Inferior parietal cortex (tissue), 1 donor: ENCODE data around the gene TRAPPC3.
A peak's percentile ranks its signal among the peaks of the same experiment; 100 is the strongest.

ENCODE experiments used
- DNase-seq: peaks from one replicate; pipeline ENCODE4 v3.0.0-alpha.2; 2016; ENCODE audit errors: extremely low spot score

The TRAPPC3 gene

GRCh38 chr1:36154335-36154734 lies 5.0 kb upstream of the TRAPPC3 start:
- no peak for DNase-seq

DNA sequence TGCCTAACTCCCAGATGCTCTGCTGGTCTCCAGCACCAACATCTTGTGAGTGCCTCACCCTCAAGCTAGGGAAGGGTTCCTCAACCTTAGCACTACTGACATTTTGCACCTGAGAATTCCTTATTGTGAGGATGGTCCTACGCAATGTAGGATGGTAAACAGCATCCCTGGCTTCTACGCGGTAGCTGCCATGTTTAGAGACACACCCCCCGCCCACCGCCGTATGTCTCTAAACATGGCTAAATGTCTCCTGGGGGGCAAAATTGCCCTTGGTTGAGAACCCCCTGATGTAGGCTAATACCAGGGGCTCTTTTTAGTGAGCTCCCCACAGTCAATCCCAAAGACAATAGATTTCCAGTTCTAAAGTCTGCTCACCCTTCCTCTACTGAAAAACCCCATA lies 4.2 kb upstream of the TRAPPC3 start:
- no peak for DNase-seq

- no peak for DNase-seq
These were observed 2.5 kb upstream of the TRAPPC3 start for GRCh38 chr1:36151845-36152203.

- DNase-seq = no peak
These were observed 2.0 kb upstream of the TRAPPC3 start for GRCh38 chr1:36151134-36151844.

DNA sequence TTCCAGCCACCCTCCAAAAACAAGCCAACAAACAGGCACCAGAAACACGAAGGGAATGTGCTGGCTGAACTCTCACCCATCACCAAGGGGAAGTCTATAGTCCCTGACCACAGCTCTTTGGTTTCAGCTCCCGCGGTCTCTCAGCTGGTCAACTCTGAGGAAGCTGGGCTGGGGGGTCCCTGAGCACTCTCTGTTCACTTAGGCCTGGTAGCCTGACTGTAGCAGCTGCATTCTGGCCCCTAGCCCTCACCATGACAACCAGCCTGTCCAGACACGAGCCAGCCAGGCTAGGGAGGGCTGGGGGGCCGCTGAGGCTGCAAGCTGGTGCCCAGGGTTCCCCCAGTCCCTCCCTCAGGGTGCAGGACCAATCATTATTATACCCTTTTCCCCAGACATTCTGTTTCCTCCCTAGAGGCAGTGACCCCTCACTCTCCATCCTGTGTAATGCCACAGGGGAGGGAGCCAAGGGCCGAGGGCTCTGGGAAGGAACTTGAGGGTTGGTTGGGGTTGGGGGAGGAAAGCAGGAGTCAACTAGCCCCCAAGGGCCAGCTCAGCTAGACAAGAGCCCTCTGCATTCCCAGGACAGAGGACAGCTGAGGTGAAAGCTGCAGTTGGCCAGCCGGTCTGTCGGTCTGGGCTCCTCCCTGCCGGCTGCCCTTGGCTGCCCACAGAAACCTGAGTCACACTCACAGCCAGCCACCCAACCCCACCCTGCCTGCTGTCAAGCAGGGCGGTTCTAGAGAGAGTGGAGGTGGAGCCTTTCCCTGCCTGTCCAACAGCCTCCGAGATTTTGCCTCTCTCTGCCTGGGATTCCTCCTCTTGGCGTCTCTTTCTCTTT lies 1.2 kb upstream of the TRAPPC3 start:
- DNase-seq = peak; percentile 75

DNA sequence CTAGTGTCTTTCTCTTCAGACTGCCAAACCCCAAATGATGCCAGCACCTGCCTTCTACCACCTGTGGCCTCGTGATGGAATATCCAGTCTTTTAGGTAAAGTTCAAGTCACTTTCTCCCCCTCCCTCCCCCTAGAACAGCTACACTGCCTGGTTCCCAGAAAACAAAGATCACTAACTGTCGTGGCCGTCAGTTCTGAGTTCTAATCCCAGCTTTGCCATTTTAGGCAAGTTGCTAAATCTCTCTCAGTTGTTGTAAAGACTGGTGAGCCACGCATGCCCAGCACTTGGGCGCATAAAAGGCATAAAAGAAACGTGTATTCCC lies 648 bp upstream of the TRAPPC3 start:
- no peak for DNase-seq

- DNase-seq = no peak
These were observed 457 bp downstream of the TRAPPC3 start for GRCh38 chr1:36148821-36149236.

- no peak for DNase-seq
These were observed 4.9 kb downstream of the TRAPPC3 start for GRCh38 chr1:36144413-36144812.

- DNase-seq = peak; percentile 0
These were observed 5.9 kb downstream of the TRAPPC3 start for GRCh38 chr1:36143424-36143823.

- DNase-seq = no peak
These were observed 7.2 kb downstream of the TRAPPC3 start for GRCh38 chr1:36142121-36142520.

DNA sequence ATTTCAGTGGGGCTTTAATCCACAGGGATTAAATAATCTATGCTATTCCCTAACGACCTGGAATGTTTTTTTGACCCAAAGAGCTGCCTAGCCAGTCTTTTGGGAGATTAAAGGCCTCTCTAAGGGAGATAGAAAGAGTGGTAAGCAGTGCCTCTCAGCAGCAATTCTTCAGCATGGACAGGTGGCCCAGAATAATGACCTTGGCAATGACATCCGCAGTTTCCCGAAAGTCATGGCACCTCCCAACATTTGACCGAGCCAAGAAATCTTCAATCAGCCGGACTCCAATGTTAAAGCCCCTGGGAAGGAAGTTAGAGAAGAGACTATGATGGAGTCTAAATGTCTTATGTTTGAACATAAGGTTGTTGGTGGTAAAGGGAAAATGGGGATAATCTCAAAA lies 9.8 kb downstream of the TRAPPC3 start:
- no peak for DNase-seq

DNA sequence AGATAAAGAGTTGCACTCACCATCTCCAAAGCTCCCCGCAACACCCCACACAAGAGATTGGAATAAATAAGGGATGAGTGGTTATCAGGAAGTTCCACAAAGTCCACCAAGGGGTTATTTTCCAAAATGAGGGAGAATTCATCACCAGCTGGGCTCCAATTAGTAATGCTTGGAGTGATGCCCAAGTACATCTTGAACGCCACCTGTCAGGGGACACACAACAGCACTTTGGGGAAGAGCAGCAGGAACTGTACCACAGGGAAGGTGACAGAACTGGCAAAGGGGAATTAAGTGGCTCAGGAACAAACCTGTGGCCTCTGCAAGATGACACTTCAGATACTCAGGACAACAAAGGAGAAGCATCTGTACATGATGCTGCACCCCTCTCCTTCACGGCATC lies 11.5 kb downstream of the TRAPPC3 start:
- no peak for DNase-seq

GRCh38 chr1:36137226-36137625 lies 12.1 kb downstream of the TRAPPC3 start:
- no peak for DNase-seq

DNA sequence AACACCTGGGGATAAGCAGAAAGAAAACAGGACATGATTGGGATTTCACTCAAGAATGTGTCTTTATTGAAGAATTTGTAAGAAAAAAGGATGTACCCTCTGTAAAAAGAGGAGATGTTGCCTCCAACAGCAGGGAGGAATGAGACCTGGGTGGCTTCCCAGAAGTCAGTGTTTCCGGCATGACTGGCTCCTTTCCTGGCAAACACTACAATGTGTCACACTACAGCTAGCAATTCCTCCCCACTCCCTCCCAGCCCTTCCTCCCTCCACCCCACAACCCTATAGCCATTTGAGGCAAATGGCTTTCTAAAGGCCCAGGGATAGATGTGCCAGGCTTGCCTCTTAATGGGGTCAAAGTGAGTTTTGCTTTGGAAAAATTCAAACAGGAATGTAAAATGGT lies 12.8 kb downstream of the TRAPPC3 start:
- DNase-seq = no peak

DNA sequence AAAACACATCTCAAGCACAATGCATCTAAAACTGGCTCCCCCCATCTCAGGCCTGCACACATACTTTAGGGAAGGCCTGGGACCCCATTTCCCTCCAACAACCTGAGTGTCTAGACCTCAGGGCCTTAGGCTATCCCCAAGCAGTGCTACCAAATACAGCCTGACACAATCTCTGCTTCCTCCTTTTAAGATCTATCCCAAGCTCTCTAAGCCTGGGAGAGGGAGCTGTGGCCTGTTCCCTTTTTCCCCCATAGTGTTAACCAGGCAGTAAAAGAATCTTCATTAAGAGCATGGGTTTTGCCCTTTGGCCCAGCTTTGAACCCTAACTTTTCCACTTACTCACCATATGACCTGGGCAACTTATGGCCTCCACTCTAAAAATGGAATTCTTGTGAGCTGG lies 13.5 kb downstream of the TRAPPC3 start:
- no peak for DNase-seq

DNA sequence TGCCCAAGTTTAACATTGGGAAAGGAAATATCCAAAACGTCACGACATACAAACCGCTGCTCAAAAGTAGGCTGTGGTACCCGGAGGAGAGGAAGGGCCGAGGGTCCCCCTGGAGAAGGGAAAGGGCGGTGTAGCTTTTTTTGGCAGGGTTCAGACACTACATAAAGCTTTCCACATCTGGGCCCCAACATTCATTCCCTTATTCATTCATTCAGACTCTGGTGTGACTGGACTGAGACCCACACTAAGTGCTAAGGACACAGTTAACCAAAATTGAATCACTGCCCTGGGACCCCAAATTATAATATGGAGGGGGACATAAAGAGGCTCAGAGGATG lies 14.0 kb downstream of the TRAPPC3 start:
- DNase-seq = no peak

GRCh38 chr1:36134505-36135329 lies 14.6 kb downstream of the TRAPPC3 start:
- DNase-seq = peak; percentile 65

DNA sequence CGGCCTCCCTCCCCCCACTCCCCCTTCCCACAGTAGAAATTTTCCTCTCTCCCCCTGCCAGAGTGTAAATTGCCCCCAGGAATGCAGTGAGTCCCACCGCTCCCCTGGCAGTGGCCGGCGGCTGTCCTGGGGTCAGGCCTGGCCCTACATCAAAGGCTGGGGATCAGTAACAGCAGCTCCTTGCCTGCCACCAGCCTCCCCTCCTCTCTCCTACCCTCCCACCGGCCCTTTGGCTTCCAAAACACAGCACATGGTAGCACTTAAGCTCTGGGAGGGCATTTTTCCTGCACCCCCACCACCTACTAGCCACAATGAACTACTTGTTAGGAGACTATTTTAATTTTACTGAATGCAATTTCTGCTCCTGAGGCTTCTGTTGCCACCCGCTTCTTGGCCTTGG lies 15.3 kb downstream of the TRAPPC3 start:
- DNase-seq = no peak

DNA sequence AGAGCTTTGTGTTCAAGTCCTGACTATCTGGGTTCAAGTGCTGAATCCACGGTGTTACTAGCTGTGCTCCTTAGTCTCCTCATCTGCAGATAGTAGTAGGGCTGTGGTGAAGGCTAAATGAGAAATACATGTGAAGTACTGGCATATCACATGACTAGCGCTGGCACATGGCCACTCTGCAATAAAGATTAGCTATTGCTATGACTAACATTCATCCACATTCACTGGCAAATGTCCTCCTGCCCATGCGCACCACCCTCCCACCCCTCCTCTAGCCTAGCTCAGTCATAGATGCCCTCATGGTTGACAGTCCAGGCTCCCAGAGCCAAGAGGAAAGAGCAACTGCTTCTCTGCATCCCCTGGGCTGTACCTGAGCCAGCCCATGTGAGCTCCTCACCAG lies 15.8 kb downstream of the TRAPPC3 start:
- DNase-seq = no peak

DNA sequence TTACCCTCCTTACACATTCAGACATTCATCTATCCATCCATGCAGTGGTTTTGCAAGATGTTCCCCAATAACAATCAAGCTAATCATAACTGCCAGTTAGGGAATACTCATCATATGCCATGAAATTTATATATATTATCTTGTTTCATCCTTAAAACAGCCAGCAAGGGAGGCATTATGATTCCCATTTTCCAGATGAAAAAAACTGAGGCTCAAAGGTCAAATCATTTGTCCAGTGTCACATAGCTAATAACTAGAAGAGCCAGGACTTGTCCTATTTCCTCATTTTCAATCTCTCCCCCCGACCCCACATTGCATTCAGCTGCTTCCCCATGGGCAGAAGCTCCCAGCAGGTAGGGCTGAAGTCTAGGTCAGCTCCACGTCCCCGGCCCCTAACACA lies 17.3 kb downstream of the TRAPPC3 start:
- DNase-seq = no peak

GRCh38 chr1:36128905-36129206 lies 20.4 kb downstream of the TRAPPC3 start:
- no peak for DNase-seq

DNA sequence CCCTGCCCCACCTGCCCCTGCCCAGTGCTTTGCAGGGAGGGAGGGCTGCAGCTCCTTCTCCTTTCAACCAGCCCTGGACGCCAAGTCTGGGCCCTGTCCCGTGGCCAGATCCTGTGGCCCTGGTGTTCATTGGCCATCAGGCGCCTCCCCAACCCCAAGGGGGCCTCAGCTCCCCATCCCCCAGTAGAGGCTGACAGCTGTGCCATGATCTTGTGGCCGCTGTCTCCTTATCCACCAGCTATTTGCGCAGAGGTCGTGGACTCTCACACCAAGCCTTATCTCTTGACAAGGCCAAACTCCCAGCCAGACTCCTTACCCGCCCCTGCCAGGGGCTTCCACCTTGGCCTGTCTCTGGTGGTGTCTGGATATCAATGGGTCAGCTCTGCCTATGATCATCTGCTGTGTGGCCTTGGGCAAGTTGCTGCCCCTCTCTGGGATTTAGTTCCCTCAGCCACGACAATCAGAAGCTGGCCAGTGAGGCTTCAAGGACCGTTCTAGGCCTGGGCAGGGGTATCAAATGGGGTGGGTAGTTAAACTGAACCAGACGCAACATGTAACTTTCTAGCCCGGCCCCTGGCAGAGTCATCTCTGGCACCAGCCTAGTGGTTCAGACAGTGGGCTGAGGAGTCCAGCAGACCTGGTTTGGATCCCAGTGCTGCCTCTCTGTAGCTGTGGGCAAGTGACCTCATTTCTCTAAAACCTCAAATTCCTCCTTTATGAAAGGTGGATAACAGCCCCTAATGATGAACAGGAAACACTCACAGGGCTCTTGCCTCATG lies 21.0 kb downstream of the TRAPPC3 start:
- DNase-seq = no peak
